HCT116 (cell line): ENCODE measurements around the gene MRPL21. TPM values are rescaled to one million over a fixed set of nuclear protein-coding genes. Genes with fewer than 3 reads are reported as not detected.

Experiments
- ATAC-seq: fragments of 200-7000 bp; cut with Tn5 transposase; 2 replicates; pipeline ENCODE4 v1.9.1; 2020; ENCODE audit warnings: mild to moderate bottlenecking, moderate library complexity
- BruUV-seq: library from RNA; stranded (reverse); fragments of 400-500 nt; replicated peaks from 2 replicates; lab custom pipeline; 2021; lab: Mats Ljungman, UMichigan
- CTCF ChIA-PET: fragments of 300-600 bp; sonication (Branson Sonifier 250); formaldehyde crosslinking; loops from one replicate; lab custom pipeline; 2021; ENCODE audit warnings: antibody characterized with exemption; lab: Charles Lee
- POLR2A ChIA-PET: fragments of 300-600, 350-600 bp; sonication (Branson Sonifier 250); formaldehyde crosslinking; loops from one replicate; lab custom pipeline; 2021; ENCODE audit warnings: antibody characterized with exemption; lab: Charles Lee
- RAD21 ChIA-PET, 2 experiments: fragments of 300-600 bp; sonication (Branson Sonifier 250); formaldehyde crosslinking; loops; one replicate each; lab custom pipeline; 2023; ENCODE audit warnings: low total read pairs in 2 of 2; ENCODE audit not compliant: uncharacterized antibody in 2 of 2, unreplicated experiment in 2 of 2, low non-redundant PET in 1 of 2; lab: Charles Lee
- DNase-seq: peaks from one replicate; pipeline ENCODE4 v3.0.0-alpha.2; 2010; ENCODE audit warnings: low read depth, low spot score
- H2AFZ ChIP-seq: fragments of 200-600 bp; shearing (Covaris generic), sonication (generic); 2 replicates; pipeline ENCODE4 v1.6.1; 2017; ENCODE audit warnings: low read depth, mixed run types, mixed read lengths, antibody characterized with exemption, low read length; ENCODE audit not compliant: poor library complexity, severe bottlenecking
- H3K27ac ChIP-seq: 2 replicates; pipeline ENCODE4 v1.5.1; 2012; ENCODE audit warnings: low read depth, low read length
- H3K27me3 ChIP-seq: fragments of 200-600 bp; sonication (generic); 2 replicates; pipeline ENCODE4 v1.6.1; 2016; ENCODE audit warnings: mixed run types, low read length, mixed read lengths; ENCODE audit not compliant: insufficient read depth
- H3K36me3 ChIP-seq, 2 experiments: fragments of 200-500 bp in 1 of 2; fragments of 200-600 bp in 1 of 2; sonication (Bioruptor generic) in 1 of 2; sonication (generic) in 1 of 2; 2 replicates each; pipeline versions ENCODE4 v1.5.1 to v1.6.1; 2014 to 2016; ENCODE audit warnings: low read length in 2 of 2, inconsistent platforms in 1 of 2, mixed read lengths in 1 of 2, mixed run types in 1 of 2; ENCODE audit not compliant: insufficient read depth in 2 of 2, control insufficient read depth in 1 of 2
- H3K4me1 ChIP-seq, 2 experiments: fragments of 200-600 bp in 1 of 2; sonication (generic) in 1 of 2; 2 replicates each; pipeline versions ENCODE4 v1.5.1 to v1.6.1; 2012 to 2017; ENCODE audit warnings: low read length in 2 of 2, inconsistent platforms in 1 of 2, mild to moderate bottlenecking in 1 of 2, mixed read lengths in 1 of 2, mixed run types in 1 of 2, moderate library complexity in 1 of 2; ENCODE audit not compliant: insufficient read depth in 2 of 2, control insufficient read depth in 1 of 2
- H3K4me2 ChIP-seq: fragments of 200-600 bp; sonication (generic); 2 replicates; pipeline ENCODE4 v1.6.1; 2017; ENCODE audit warnings: mixed run types, low read length, mixed read lengths
- H3K4me3 ChIP-seq, 2 experiments: fragments of 200-600 bp in 1 of 2; sonication (generic) in 1 of 2; replicated peaks in 1 of 2; 2 replicates each; pipeline ENCODE4 v1.5.1; 2011 to 2016; ENCODE audit warnings: low read length in 2 of 2, control low read depth in 1 of 2, low read depth in 1 of 2, mild to moderate bottlenecking in 1 of 2, mixed read lengths in 1 of 2, mixed run types in 1 of 2
- H3K79me2 ChIP-seq: fragments of 200-600 bp; sonication (generic); 2 replicates; pipeline ENCODE4 v1.6.1; 2017; ENCODE audit warnings: mild to moderate bottlenecking, mixed run types, low read length, moderate library complexity, mixed read lengths; ENCODE audit not compliant: insufficient read depth
- H3K9ac ChIP-seq: fragments of 200-600 bp; sonication (generic); 2 replicates; pipeline ENCODE4 v1.6.1; 2016; ENCODE audit warnings: low read length, mixed read lengths
- H3K9me2 ChIP-seq: fragments of 200-600 bp; sonication (generic), shearing (Covaris generic); 2 replicates; pipeline ENCODE4 v1.6.1; 2017; ENCODE audit warnings: mixed run types, mild to moderate bottlenecking, moderate library complexity; ENCODE audit not compliant: insufficient read depth
- H3K9me3 ChIP-seq, 2 experiments: fragments of 200-500 bp in 1 of 2; fragments of 200-600 bp in 1 of 2; sonication (Bioruptor generic) in 1 of 2; sonication (generic) in 1 of 2; 2 replicates each; pipeline ENCODE4 v1.6.1; 2014 to 2017; ENCODE audit warnings: low read length in 2 of 2, mixed read lengths in 2 of 2, inconsistent platforms in 1 of 2, low read depth in 1 of 2, mild to moderate bottlenecking in 1 of 2, mixed run types in 1 of 2, moderate library complexity in 1 of 2; ENCODE audit not compliant: control insufficient read depth in 1 of 2, insufficient read depth in 1 of 2
- H4K20me1 ChIP-seq: fragments of 200-600 bp; sonication (generic), shearing (Covaris generic); 2 replicates; pipeline ENCODE4 v1.6.1; 2017; ENCODE audit warnings: mixed run types, mild to moderate bottlenecking, moderate library complexity; ENCODE audit not compliant: insufficient read depth
- ATF3 ChIP-seq: IDR thresholded peaks from 2 replicates; pipeline ENCODE4 v1.6.1; 2012
- CBX3 ChIP-seq: IDR thresholded peaks from 2 replicates; pipeline ENCODE4 v1.6.1; 2012; ENCODE audit warnings: low read depth
- EGR1 ChIP-seq: IDR thresholded peaks from 2 replicates; pipeline ENCODE4 v1.6.1; 2012; ENCODE audit warnings: low read depth
- ELF1 ChIP-seq: IDR thresholded peaks from 2 replicates; pipeline ENCODE4 v1.6.1; 2012; ENCODE audit warnings: low read depth, borderline replicate concordance
- EZH2 ChIP-seq: fragments of 200-600 bp; sonication (generic); IDR thresholded peaks from 2 replicates; pipeline ENCODE4 v1.6.1; 2017; ENCODE audit warnings: antibody characterized with exemption, mixed run types
- FOSL1 ChIP-seq: IDR thresholded peaks from 2 replicates; pipeline ENCODE4 v1.6.1; 2012; ENCODE audit warnings: low read depth
- POLR2AphosphoS5 ChIP-seq: IDR thresholded peaks from 2 replicates; pipeline ENCODE4 v1.6.1; 2011; ENCODE audit warnings: mild to moderate bottlenecking, low read depth, low read length, moderate library complexity
- REST ChIP-seq: IDR thresholded peaks from 2 replicates; pipeline ENCODE4 v1.6.1; 2012; ENCODE audit warnings: low read depth
- SRF ChIP-seq: IDR thresholded peaks from 2 replicates; pipeline ENCODE4 v1.6.1; 2012; ENCODE audit warnings: low read depth
- YY1 ChIP-seq: IDR thresholded peaks from 2 replicates; pipeline ENCODE4 v1.6.1; 2011; ENCODE audit warnings: low read length, low read depth, moderate library complexity, mild to moderate bottlenecking; ENCODE audit not compliant: insufficient replicate concordance; ENCODE audit errors: extremely low read depth
- ZBTB33 ChIP-seq: IDR thresholded peaks from 2 replicates; pipeline ENCODE4 v1.6.1; 2011; ENCODE audit warnings: mild to moderate bottlenecking, low read length, moderate library complexity; ENCODE audit not compliant: insufficient replicate concordance; ENCODE audit errors: extremely low read depth
- ZFX ChIP-seq: fragments of 450-650 bp; IDR thresholded peaks from 2 replicates; pipeline ENCODE4 v1.6.1; 2017
- ZNF274 ChIP-seq: fragments of 200-500 bp; sonication (Bioruptor generic); IDR thresholded peaks from 2 replicates; pipeline ENCODE4 v1.6.1; 2014; ENCODE audit warnings: mild to moderate bottlenecking, low read depth, low read length, inconsistent platforms
- intact Hi-C: fragments of 100-400 bp; cut with micrococcal nuclease; formaldehyde crosslinking; loops from 2 replicates; pipeline ENCODE4 v1.10.0; 2022
- total RNA-seq: library from RNA; stranded (reverse); gene quantifications from one replicate; pipeline ENCODE4 v1.2.1, GENCODE V29; 2021; ENCODE audit not compliant: unreplicated experiment
- TF ChIP-seq, protein P1 (sequence below), 3 experiments: fragments of 200-600 bp in 1 of 3; sonication (generic) in 1 of 3; IDR thresholded peaks in 2 of 3; conservative IDR thresholded peaks in 1 of 3; 2 replicates each; pipeline ENCODE4 v1.5.1; 2012 to 2017; ENCODE audit warnings: low read depth in 2 of 3, low read length in 2 of 3, antibody characterized with exemption in 1 of 3, borderline replicate concordance in 1 of 3, control low read depth in 1 of 3, mild to moderate bottlenecking in 1 of 3, mixed read lengths in 1 of 3, mixed run types in 1 of 3, moderate library complexity in 1 of 3; ENCODE audit not compliant: insufficient read depth in 1 of 3

Gene MRPL21
- total RNA-seq, 1 experiment from 2014 or later = 90.2 TPM

GRCh38 chr11:68845351-68846002 lies 58.2 kb downstream of the MRPL21 start:
- no peak overlapping the region for H3K9ac ChIP-seq
- CTCF ChIA-PET = no interaction called here
- no peak for ATAC-seq

More at GRCh38 chr11:68845351-68846002, 58.2 kb downstream of the MRPL21 start:
- Histone ChIP-seq H3K9me2 (no peaks in the 10 kb centered on the region), H3K4me1 (peaks cover 10 to 24% of the 10 kb centered on the region in 2 experiments), H3K79me2 (peaks cover 2% of the 10 kb centered on the region), H2AFZ (no peak overlapping the region), H3K4me2 (no peak overlapping the region), H4K20me1 (no peaks in the 10 kb centered on the region), H3K36me3 (no peaks in the 10 kb centered on the region), H3K4me3 (no peak overlapping the region), H3K9me3 (no peaks in the 10 kb centered on the region), H3K27ac (no peak overlapping the region), H3K27me3 (no peaks in the 10 kb centered on the region)
- DNase-seq = no peak
- ChIA-PET RAD21 (no interaction called here), POLR2A (no interaction called here)
- intact Hi-C loops = loop anchor here (2.0 kb wide), 1 partner anchor 213 kb away; no protein-coding TSS in a partner anchor
- no TSS peak for BruUV-seq
- TF ChIP-seq ZBTB33 (no peak), FOSL1 (no peak), POLR2AphosphoS5 (no peak), ZFX (no peak), YY1 (no peak), ATF3 (no peak), CBX3 (no peak), ZNF274 (no peak), REST (no peak), SRF (no peak), ELF1 (no peak), EZH2 (no peak), EGR1 (no peak)
- TF ChIP-seq, protein P1, sequence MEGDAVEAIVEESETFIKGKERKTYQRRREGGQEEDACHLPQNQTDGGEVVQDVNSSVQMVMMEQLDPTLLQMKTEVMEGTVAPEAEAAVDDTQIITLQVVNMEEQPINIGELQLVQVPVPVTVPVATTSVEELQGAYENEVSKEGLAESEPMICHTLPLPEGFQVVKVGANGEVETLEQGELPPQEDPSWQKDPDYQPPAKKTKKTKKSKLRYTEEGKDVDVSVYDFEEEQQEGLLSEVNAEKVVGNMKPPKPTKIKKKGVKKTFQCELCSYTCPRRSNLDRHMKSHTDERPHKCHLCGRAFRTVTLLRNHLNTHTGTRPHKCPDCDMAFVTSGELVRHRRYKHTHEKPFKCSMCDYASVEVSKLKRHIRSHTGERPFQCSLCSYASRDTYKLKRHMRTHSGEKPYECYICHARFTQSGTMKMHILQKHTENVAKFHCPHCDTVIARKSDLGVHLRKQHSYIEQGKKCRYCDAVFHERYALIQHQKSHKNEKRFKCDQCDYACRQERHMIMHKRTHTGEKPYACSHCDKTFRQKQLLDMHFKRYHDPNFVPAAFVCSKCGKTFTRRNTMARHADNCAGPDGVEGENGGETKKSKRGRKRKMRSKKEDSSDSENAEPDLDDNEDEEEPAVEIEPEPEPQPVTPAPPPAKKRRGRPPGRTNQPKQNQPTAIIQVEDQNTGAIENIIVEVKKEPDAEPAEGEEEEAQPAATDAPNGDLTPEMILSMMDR (IDR thresholded peaks at IDR 0.05 in 2 of 3, conservative IDR thresholded peaks at IDR 0.05 in 1 of 3; ENCODE audit: borderline replicate concordance in 1 of 3, insufficient read depth in 1 of 3, low read depth in 2 of 3, low read length in 2 of 3) = no peak
- TF ChIP-seq, all 23 proteins: peak for 0
